HG03439 (cell line): ENCODE results near the gene JPH3.

Experiments
- ATAC-seq: cut with Tn5 transposase; IDR thresholded peaks from one replicate; pipeline ENCODE4 v1.9.1; 2021; ENCODE audit warnings: mild to moderate bottlenecking, moderate library complexity; ENCODE audit not compliant: unreplicated experiment

JPH3 gene

DNA sequence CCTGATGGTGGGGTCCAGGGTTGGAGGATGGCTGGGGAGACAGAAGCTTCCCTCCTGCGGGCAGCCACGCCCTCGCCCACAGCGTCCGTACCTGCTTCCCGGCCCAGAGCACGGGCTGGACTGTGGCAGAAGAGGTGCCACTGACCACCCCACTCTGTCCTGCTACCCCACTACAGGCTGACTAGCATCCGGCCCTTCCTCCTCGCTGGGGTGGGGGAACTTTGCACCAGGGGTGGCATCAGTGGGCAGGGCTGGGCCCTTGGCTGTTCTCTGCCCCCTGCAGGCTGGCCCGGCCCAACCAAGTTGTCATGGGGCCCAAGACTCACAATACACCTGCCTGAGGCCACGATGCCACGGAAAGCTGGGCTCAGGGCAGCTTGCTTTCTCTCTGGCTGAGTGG is 90.4 kb downstream of the JPH3 start:
- ATAC-seq, result no peak

DNA sequence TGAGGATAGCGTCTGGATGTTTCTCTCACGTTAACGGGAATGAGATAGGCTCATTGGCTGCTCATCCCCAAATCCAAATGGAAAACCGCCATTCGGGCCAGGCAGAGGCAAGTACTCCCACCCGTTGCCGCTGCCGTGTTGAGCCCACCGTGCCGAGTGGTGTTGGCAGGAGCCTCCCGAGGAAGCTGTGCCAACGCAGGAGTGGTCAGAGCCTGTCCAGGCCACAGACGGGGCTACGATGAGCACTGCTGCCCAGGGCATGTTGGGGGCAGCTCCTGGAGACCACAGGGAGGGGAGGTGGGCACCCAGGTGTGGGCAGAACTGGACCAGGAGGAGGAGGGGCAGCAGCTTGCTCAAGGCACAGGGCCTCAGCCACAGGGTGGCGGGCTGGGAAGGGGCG is 91.5 kb downstream of the JPH3 start:
- no peak for ATAC-seq

DNA sequence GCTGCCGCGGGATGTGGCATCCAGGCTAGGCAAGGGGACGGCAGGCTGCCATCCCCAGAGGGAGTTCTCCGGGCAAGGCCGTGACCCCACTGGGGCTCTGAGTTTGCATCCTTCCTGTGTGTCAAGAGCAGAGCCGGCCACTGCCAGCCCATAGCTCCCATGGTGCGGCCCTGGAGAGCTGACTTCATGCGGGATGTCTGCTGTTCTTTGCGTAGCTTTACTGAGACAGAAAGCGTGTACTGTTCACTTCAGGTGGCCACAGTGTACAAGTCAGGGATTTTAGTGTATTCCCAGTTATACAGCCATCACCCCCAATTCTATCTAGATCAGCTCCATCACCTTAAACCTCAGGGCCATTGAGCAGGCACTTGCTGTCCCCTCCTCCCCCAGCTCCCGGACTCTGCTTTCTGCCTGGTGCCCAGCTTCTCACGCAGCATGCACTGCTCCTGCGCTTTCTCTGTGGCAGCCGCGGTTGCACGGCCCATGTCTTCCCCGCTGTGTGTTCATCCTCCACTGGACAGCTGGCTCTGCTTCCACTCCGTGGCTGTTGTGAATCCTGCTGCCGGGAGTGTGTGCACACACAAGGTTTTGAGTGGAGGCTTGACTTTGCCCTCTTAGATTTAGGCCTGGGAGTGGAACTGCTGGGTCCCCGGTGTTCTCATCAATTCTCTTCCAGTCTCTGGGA is 92.3 kb downstream of the JPH3 start:
- ATAC-seq, result no peak

DNA sequence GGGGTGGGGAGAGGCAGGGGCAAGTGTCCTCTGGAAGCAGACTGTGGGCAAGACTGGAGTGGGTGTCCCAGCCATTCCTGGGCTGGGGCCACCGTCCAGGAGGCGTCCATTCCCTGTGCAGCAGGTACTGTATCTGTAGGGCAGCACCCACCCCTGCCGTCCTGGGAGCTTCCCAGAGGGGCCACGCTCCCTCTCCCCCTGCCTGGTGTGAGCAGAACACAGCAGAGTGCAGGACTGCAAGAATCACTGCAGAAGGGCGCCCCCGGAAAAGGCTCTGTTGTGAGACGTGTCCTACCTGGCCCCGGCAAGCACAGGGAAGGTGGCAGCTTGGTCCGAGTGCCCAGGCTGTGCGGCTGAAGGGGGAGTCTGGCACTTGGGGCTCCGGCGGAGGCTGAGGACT is 93.2 kb downstream of the JPH3 start:
- ATAC-seq, result no peak

DNA sequence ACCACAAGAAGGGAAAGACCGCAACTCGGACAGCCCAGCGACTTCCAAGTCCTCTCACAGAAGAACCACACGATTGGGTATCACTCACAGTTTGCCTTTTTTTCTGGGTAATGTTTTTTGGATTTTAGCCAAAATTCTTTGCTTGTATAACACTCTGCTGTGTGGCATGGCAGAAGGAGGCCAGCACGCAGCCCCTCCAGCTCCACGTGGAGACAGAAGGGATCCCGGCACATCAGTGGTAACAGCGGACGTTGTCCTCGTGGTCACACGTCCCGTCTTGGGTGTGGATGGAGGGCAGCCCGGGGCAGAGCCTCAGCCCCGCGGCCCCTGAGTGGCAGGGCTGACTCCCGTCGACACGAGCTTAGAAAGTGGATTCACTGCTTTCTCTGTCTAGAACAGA is 94.4 kb downstream of the JPH3 start:
- ATAC-seq, result no peak

DNA sequence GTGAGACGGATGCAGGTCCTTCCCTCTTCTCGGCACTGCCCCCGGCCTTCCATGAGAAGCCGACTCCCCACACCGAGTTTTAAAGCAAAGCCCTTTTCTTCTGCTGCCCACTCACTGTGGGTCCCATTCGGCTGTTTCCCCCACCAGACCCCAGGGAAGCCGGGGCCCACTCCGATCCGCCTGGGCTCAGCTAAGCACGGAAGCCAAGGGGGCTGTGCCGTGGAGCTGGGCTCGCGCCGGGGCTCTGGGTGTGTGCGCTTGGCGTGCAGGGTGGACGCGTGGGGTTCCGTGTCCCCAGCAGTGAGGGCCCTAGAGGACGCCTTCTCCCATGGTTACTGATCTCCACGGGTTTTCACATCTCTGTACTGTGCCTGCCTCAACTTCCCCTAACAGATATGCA is 94.9 kb downstream of the JPH3 start:
- no peak for ATAC-seq

DNA sequence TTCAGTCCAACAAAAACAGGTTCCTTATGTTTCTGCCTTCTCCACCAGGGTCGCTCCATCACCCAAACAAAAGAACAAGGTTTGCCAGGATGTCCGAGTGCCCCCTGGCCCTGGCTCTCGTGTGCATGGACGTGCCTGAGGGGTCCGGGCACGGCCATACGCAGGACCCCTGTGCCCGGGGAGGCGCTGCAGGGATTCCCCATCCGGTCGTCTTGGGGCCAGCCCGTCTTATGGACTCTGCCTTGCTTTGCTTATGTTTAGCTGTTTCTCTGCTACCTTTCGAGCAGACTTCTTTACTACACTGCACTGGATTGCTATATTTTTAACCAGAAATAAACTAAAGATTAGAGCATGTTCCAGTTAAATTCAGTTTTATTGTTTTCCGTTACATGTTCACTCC is 95.5 kb downstream of the JPH3 start:
- no peak for ATAC-seq

DNA sequence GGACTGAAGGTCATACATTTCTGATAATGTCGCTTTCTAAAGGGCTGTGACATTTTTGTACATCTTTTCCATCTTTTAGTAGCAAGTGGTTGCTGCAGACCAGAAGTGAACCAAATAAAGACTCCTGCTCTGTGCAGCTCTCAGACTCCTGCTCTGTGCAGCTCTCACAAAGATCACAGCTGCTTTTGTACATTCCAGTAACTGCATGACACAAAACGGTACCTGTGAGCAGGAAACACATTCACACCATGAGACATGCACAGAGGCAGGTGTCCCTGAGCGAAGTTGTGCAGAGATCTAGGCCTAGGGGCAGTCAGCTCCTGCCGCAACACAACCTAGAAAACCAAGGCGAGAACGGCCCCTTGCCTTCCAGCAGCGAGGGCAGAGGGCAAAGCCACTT is 95.9 kb downstream of the JPH3 start:
- ATAC-seq, result peak; percentile 37

DNA sequence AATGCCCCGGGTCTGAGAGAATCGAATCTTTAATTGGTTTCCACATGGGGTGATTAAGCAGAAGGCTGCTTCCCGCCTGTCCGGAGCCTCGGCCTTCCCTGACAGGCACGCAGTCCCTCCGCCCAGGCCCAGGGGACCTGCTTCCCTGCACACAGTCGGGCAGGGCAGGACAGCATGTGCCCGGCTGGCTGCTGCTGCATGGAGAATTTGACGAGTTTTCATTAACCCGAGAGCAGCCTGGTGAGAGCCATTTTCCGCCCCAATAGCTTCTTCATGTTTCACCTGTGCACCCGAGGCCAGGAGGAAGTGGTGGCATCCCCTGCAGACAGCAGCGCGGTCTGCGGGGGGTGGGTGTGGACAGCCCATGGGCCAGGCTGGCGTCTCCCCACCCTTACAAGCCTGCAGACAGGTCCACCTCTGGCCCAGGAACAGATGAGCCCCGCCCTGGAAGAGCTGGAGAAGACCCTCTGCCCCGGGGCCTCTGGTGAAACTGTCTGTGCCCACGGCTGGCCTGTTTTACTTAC is 96.4 kb downstream of the JPH3 start:
- ATAC-seq, result no peak

DNA sequence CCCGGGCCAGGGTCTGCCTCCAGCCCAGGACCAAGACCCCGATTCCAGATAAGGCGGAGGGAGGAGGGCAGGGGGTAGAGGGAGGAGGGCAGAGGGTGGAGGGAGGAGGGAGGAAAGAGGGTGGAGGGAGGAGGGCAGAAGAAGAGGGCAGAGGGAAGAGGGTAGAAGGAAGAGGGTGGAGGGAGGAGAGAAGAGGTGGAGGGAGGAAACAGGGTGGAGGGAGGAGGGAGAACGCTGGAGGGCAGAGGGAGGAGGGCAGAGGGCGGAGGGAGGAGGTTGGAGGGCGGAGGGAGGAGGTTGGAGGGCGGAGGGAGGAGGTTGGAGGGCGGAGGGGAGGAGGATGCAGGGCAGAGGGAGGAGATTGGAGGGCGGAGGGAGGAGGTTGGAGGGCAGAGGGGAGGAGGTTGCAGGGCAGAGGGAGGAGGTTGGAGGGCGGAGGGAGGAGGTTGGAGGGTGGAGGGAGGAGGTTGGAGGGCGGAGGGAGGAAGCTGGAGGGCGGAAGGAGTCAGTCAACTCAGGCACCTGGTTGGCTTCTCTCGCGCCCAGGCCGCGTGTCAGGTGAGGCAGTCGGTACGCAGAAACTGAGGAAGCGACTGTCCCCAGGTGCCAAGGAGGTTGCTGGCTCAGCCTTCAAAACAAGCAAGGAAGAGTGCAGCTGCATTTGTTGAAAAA is 98.2 kb downstream of the JPH3 start:
- no peak for ATAC-seq

DNA sequence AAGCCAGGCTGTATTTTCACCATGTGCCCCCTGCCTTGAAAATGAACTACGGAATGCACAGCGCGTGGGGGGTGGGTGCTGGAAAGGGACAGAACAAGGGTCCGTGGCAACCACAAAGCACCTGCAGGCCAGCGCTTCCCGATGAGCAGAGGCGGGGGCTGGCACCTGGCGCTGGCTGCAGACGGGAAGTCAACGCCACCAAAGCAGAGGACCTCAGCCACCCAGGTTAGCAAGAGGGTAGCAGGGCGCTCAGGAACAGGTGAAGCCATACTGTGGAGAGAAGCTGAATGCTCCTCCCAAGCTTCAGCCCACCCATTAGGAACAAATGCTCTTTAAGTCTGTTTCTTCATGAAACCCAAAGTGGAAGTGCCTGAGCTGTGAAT is 98.8 kb downstream of the JPH3 start:
- ATAC-seq, result no peak

DNA sequence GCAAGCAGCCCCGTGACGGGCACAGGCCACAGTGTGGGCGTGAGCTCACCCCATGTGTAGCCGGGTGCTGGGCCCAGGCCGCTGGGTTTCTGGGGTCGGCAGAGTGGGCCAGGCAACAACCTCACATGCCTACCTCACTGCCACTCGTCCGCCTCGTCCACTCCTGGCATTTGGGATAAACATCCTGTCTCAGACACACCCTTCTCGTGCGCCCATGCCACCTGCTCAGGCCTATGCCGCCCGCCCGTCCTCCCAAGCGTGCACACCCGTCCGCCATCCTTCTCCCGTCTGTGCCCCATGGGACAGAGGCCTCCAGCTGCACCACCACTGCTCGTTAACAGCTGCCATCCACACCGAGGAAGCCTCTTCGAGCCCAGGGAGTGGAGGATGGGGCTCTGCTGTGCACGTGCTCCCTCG is 99.2 kb downstream of the JPH3 start:
- no peak for ATAC-seq

DNA sequence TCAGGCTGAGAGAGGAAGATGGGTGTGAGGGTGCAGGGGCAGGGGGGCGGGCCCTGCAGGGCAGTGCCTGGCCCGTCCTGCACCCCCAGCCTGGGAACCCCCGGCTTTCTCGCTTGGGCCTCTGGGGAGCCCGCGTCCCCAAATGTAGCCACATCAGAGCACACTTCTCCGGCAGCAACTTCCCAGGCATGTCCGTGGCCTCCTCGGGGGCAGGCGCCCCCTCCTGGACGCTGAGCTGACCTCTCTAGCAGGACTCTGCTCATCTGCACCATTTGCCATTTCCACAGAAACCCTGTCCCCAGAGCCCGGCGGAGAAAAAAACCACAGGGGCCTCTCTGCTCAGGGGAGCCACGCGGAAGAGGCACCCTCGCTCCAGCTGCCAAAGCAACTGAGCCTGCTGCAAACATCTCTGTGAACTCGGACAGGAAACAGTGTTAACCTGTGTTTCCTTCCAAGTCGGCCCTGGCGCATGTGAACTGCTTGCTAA is 100.1 kb downstream of the JPH3 start:
- ATAC-seq, result peak; percentile 43

DNA sequence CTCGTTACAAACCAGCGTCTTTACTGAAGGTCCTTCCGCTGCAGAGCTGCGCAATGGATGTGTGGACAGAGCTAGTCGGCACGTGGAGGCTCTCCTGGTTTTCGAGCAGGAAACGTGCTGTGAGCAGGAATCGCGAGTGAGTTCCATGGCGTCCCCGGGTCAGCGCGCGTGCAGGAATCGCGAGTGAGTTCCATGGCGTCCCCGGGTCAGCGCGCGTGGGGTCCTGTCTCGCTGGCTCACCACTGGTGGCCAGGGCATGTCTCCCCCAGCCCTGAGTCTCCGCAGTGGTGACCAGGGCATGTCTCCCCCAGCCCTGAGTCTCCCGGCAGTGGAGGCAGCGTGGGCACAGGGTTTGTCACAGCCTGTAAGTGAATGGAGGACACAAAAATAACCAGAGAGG is 100.8 kb downstream of the JPH3 start:
- ATAC-seq, result no peak

DNA sequence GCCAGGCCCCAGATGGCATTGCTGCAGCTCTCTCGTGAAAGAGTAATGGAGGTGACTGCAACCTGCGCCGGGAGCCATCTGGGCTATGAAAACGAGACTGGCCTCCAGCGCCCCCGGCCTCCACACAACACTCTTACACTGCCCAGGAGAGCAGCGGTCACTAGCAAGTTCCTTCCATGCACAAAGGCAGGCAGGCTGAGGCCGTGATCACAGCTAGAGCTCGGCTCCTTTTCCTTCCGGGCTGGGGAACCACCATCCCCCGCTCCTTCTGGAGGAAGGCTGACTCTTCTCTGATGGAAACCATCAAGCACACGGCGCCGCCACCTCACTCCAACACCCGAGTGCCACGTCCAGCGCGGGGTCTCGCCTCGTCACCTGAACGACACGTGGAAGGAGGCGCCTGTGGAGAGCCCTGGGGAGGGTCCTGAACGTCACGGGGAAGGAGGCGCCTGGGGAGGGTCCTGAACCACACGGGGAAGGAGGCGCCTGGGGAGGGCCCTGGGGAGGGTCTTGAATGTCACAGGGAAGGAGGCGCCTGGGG is 101.6 kb downstream of the JPH3 start:
- ATAC-seq, result no peak

DNA sequence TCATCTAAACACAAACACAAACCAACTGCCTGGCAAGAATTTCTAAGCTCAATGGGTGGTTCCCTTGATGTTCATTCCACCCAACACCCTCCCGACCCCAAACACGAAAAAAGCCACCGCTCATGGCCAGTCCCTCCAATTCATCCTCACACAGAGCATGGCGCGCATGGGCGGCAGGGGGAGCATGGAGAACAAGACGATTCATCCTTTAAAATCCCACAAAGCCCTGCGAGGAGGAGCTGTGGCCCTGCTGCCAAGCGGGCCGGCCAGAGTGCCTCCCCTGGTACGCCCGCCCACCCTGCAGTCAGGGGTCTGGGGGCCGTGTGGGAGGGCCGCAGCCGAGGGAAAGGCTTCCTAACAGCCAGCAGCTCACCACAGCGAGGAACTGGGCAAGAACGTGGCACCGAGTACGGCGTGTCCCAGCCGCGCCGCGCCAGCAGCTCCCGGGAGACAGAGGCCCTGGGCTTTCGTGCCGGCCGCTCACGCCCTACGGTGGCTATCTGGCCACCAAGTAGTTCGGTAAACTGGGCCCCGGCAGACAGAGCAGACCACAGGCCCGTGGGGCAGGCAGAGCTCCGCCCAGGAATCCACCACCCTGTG is 102.5 kb downstream of the JPH3 start:
- ATAC-seq, result no peak

DNA sequence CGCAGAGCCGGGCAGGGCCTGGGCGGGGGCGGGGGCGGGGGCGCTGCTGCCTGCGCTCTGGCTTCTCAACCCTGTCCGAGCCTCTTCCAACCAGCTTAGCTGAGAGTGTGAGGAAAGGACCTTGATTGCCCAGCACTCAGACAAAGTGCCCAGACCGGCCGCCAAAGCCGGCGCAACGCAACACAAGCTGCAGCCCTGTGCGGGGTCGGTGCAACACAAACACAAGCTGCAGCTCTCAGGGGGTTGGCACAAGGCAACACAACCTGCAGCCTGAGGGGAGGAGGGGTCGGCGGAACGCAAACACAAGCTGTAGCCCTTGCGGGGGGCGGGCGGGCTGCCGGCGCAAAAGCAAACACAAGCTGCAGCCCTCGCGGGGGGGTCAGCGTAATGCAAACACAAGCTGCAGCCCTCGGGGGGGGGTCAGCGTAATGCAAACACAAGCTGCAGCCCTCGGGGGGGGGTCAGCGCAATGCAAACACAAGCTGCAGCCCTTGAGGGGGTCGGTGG is 103.5 kb downstream of the JPH3 start:
- ATAC-seq, result no peak

DNA sequence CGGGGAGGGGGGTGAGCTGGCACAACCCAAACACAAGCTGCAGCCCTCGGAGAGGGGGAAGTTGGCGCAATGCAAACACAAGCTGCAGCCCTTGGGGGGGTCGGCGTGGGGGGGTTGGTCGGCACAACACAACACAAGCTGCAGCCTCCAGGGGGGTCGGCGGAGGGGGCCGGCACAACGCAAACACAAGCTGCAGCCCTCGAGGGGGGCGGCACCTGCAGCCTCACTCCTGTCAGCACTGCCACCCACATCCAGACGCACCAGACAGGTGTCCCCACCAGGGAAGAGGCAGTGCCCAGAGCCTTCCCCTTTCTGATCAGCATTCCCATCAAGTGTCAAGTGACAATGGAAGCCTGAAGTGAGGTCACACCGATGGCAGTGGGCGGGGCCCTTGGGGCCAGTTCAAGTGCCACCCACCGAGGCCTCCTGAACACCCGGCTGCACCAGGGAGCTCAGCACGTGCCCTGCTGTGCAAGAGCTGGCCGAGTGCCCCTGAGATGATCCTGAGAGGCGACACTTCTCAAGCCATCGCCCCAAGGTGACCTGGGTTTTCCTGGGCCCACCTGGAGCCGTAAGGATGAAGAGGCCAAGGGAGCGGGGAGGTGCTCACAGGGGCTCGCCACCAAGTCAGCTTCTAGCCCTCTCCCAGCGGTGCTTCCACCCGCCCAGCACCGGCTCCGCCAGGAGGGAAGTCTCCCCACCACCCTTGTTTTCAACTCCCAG is 104.1 kb downstream of the JPH3 start:
- ATAC-seq, result no peak

DNA sequence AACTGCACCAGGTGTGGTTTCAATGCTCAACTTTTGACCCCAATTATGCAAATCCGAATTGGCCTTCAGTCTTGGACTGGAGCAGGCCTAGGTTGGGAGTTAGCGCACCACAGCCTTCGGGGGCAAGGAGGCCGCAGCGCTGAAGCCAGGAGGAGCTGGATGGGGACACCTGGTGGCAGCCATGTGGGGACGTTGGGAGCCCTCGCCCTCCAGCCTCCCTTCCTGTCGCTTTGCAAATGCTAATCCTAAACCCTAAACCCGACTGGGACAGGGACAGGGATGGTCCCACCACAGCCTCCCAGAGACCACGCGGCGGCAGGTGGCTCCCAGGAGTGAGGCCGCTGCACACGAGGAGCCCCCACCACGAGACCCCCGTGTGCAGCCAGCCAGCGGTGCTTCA is 104.8 kb downstream of the JPH3 start:
- no peak for ATAC-seq

DNA sequence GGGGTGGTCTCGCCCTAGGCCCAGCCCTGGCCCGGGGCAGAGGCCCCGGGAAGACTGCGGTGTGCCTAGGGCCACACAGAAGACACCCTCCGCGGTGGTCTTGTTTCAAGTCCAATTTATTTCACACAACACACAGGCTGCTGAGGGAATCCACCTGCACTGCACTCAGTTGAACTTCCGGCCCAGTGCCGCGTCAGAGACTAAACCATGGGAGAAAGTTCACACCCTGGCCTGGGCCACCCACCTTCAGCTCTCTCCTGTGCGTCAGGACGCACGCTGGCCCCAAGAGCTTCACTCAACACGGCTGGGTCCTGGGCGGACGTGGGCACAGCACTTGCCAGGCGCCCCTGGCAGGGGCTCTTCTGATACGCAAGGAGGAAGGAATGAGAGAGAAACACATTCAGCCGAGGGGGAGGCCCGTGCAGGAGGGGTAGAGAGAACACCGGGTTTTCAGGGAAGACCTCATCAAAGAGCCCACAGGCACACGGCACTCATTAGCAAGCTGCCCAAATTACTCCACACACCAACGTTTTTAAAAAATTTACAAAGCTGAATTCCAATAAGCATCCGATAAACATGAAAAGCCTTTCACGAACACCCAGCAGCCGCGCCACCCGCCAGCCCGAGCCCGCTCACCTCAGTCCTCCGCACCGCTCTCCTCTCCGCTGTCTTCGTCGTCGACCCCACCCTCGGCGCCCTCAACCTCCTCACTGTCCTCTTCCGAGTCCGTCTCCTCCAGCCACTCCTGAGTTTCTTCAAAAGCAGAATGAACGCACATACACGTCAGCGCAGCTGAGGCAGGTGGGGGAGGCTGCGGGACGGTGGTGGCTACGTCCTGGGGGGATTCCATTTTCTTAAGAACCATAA is 105.6 kb downstream of the JPH3 start:
- no peak for ATAC-seq
